Parathyroid adenoma (tissue), 2 donors: ENCODE results near the gene CLEC14A.

ENCODE experiments used
- H2AFZ ChIP-seq: fragments of 300-600 bp; sonication (generic); one replicate; pipeline ENCODE4 v1.7.0; 2017; ENCODE audit warnings: antibody characterized with exemption, mild to moderate bottlenecking
- H3K27ac ChIP-seq: fragments of 300-600 bp; sonication (generic); one replicate; pipeline ENCODE4 v1.7.0; 2017
- H3K27me3 ChIP-seq: fragments of 300-600 bp; sonication (generic); one replicate; pipeline ENCODE4 v1.7.0; 2017; ENCODE audit warnings: low read length; ENCODE audit not compliant: control insufficient read depth, insufficient read depth
- H3K36me3 ChIP-seq: fragments of 300-600 bp; sonication (generic); one replicate; pipeline ENCODE4 v1.7.0; 2017; ENCODE audit warnings: low read length; ENCODE audit not compliant: control insufficient read depth, insufficient read depth
- H3K4me1 ChIP-seq: fragments of 300-600 bp; sonication (generic); one replicate; pipeline ENCODE4 v1.7.0; 2017; ENCODE audit warnings: control low read depth
- H3K4me2 ChIP-seq: fragments of 300-600 bp; sonication (generic); one replicate; pipeline ENCODE4 v1.7.0; 2017; ENCODE audit warnings: low read length
- H3K4me3 ChIP-seq: fragments of 300-600 bp; sonication (generic); one replicate; pipeline ENCODE4 v1.7.0; 2017; ENCODE audit warnings: low read depth, low read length
- H3K79me2 ChIP-seq: fragments of 300-600 bp; sonication (generic); one replicate; pipeline ENCODE4 v1.7.0; 2017; ENCODE audit warnings: control low read depth
- H3K9ac ChIP-seq: fragments of 300-600 bp; sonication (generic); one replicate; pipeline ENCODE4 v1.7.0; 2017; ENCODE audit warnings: mild to moderate bottlenecking
- H3K9me3 ChIP-seq: fragments of 300-600 bp; sonication (generic); one replicate; pipeline ENCODE4 v1.7.0; 2017; ENCODE audit warnings: low read length; ENCODE audit not compliant: control insufficient read depth
- CTCF ChIP-seq: fragments of 300-600 bp; sonication (generic); IDR thresholded peaks from one replicate; pipeline ENCODE4 v1.7.0; 2017; ENCODE audit warnings: antibody characterized with exemption, mild to moderate bottlenecking
- donor health status: primary hyperparathyroidism.

The CLEC14A gene

GRCh38 chr14:38212111-38212510 is 43.8 kb downstream of the CLEC14A start:
- Histone ChIP-seq H3K9me3 (no peaks in the 10 kb centered on the region), H3K4me2 (no peak overlapping the region), H3K79me2 (no peaks in the 10 kb centered on the region), H3K27me3 (peaks cover 12% of the 10 kb centered on the region), H3K4me1 (no peaks in the 10 kb centered on the region), H3K36me3 (no peaks in the 10 kb centered on the region), H3K27ac (no peak overlapping the region), H3K4me3 (no peak overlapping the region), H3K9ac (no peak overlapping the region), H2AFZ (no peak overlapping the region)
- TF ChIP-seq CTCF = no peak

DNA sequence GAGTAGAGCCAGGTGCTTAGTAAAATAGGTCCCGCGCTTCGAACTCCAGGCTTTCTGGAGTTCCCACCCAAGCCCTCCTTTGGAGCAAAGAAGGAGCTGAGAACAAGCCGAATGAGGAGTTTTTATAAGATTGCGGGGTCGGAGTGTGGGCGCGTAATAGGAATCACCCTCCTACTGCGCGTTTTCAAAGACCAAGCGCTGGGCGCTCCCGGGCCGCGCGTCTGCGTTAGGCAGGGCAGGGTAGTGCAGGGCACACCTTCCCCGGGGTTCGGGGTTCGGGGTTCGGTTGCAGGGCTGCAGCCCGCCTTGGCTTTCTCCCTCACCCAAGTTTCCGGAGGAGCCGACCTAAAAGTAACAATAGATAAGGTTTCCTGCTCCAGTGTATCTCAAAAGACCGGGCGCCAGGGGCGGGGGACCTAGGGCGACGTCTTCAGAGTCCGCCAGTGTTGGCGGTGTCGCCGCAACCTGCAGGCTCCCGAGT is 44.6 kb downstream of the CLEC14A start:
- H3K9me3 ChIP-seq = no peaks in the 10 kb centered on the region
- H3K4me1 ChIP-seq = no peaks in the 10 kb centered on the region
- peaks cover 12% of the 10 kb centered on the region for H3K27me3 ChIP-seq
- H3K4me3 ChIP-seq = no peak overlapping the region
- no peaks in the 10 kb centered on the region for H3K79me2 ChIP-seq
- no peak overlapping the region for H3K27ac ChIP-seq
- H3K9ac ChIP-seq = no peak overlapping the region
- H3K36me3 ChIP-seq = no peaks in the 10 kb centered on the region
- TF ChIP-seq CTCF = no peak
- no peak overlapping the region for H2AFZ ChIP-seq
- H3K4me2 ChIP-seq = peak overlapping the region; percentile 39

DNA sequence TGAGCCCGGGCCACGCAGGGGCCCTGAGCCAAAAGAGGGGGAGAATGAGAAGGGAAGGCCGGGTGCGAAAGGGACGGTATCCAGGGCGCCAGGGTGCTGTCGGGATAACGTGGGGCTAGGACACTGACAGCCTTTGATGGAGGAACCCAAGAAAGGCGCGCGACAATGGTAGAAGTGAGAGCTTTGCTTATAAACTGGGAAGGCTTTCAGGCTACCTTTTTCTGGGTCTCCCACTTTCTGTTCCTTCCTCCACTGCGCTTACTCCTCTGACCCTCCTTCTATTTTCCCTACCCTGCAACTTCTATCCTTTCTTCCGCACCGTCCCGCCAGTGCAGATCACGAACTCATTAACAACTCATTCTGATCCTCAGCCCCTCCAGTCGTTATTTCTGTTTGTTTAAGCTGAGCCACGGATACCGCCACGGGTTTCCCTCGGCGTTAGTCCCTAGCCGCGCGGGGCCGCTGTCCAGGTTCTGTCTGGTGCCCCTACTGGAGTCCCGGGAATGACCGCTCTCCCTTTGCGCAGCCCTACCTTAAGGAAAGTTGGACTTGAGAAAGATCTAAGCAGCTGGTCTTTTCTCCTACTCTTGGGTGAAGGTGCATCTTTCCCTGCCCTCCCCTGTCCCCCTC is 45.2 kb downstream of the CLEC14A start:
- Histone ChIP-seq H3K9ac (no peak overlapping the region), H2AFZ (no peak overlapping the region), H3K27me3 (peaks cover 12% of the 10 kb centered on the region), H3K79me2 (no peaks in the 10 kb centered on the region), H3K4me1 (no peaks in the 10 kb centered on the region), H3K36me3 (no peaks in the 10 kb centered on the region), H3K4me3 (no peak overlapping the region), H3K9me3 (peaks cover 2% of the 10 kb centered on the region), H3K4me2 (peak overlapping the region; percentile 39), H3K27ac (no peak overlapping the region)
- no peak for TF ChIP-seq CTCF

DNA sequence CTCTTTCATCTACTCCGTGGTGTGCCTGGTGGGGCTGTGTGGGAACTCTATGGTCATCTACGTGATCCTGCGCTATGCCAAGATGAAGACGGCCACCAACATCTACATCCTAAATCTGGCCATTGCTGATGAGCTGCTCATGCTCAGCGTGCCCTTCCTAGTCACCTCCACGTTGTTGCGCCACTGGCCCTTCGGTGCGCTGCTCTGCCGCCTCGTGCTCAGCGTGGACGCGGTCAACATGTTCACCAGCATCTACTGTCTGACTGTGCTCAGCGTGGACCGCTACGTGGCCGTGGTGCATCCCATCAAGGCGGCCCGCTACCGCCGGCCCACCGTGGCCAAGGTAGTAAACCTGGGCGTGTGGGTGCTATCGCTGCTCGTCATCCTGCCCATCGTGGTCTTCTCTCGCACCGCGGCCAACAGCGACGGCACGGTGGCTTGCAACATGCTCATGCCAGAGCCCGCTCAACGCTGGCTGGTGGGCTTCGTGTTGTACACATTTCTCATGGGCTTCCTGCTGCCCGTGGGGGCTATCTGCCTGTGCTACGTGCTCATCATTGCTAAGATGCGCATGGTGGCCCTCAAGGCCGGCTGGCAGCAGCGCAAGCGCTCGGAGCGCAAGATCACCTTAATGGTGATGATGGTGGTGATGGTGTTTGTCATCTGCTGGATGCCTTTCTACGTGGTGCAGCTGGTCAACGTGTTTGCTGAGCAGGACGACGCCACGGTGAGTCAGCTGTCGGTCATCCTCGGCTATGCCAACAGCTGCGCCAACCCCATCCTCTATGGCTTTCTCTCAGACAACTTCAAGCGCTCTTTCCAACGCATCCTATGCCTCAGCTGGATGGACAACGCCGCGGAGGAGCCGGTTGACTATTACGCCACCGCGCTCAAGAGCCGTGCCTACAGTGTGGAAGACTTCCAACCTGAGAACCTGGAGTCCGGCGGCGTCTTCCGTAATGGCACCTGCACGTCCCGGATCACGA is 46.0 kb downstream of the CLEC14A start:
- no peak for TF ChIP-seq CTCF
- peaks cover 2% of the 10 kb centered on the region for H3K9me3 ChIP-seq
- no peaks in the 10 kb centered on the region for H3K4me1 ChIP-seq
- H2AFZ ChIP-seq = no peak overlapping the region
- H3K4me2 ChIP-seq = peak overlapping the region; percentile 39
- no peak overlapping the region for H3K27ac ChIP-seq
- H3K27me3 ChIP-seq = peaks cover 12% of the 10 kb centered on the region
- no peaks in the 10 kb centered on the region for H3K36me3 ChIP-seq
- H3K4me3 ChIP-seq = no peak overlapping the region
- no peaks in the 10 kb centered on the region for H3K79me2 ChIP-seq
- no peak overlapping the region for H3K9ac ChIP-seq
